Type B pancreatic cell (in vitro differentiated cells): ENCODE results near the gene TCF19. TPM values are rescaled to one million over a fixed set of nuclear protein-coding genes. Genes with fewer than 3 reads are reported as not detected.
"Not testable (repeated sequence)": the region's sequence is repeated elsewhere in the genome, so short reads cannot be mapped to it uniquely, and the experiment has no call there.

Source experiments
- DNase-seq: peaks from one replicate; pipeline ENCODE4 v3.0.0; 2021; ENCODE audit warnings: mixed read lengths; ENCODE audit not compliant: unreplicated experiment; ENCODE audit errors: extremely low spot score
- H3K27ac Mint-ChIP-seq: 2 replicates; pipeline ENCODE4 v1.8.0; 2021; ENCODE audit warnings: mild to moderate bottlenecking, mixed read lengths
- H3K27me3 Mint-ChIP-seq: 2 replicates; pipeline ENCODE4 v1.8.0; 2021; ENCODE audit warnings: mixed read lengths
- H3K36me3 Mint-ChIP-seq: 2 replicates; pipeline ENCODE4 v1.8.0; 2021; ENCODE audit warnings: mixed read lengths
- H3K4me1 Mint-ChIP-seq: one replicate; pipeline ENCODE4 v1.8.0; 2021; ENCODE audit warnings: mixed read lengths; ENCODE audit not compliant: unreplicated experiment
- H3K4me3 Mint-ChIP-seq: 2 replicates; pipeline ENCODE4 v1.8.0; 2021; ENCODE audit warnings: mild to moderate bottlenecking, mixed read lengths
- H3K9me3 Mint-ChIP-seq: 2 replicates; pipeline ENCODE4 v1.8.0; 2021; ENCODE audit warnings: mixed read lengths
- CTCF ChIP-seq: fragments of 200-600 bp; sonication (generic); conservative IDR thresholded peaks from 2 replicates; pipeline ENCODE4 v1.5.0; 2021; ENCODE audit warnings: antibody characterized with exemption, mild to moderate bottlenecking
- total RNA-seq: library from RNA; stranded (reverse); gene quantifications from 2 replicates; pipeline ENCODE4 v1.2.1, GENCODE V29; 2021; ENCODE audit warnings: low replicate concordance

TCF19 gene
- total RNA-seq, 1 donor from 2014 or later, result 18.9 TPM

DNA sequence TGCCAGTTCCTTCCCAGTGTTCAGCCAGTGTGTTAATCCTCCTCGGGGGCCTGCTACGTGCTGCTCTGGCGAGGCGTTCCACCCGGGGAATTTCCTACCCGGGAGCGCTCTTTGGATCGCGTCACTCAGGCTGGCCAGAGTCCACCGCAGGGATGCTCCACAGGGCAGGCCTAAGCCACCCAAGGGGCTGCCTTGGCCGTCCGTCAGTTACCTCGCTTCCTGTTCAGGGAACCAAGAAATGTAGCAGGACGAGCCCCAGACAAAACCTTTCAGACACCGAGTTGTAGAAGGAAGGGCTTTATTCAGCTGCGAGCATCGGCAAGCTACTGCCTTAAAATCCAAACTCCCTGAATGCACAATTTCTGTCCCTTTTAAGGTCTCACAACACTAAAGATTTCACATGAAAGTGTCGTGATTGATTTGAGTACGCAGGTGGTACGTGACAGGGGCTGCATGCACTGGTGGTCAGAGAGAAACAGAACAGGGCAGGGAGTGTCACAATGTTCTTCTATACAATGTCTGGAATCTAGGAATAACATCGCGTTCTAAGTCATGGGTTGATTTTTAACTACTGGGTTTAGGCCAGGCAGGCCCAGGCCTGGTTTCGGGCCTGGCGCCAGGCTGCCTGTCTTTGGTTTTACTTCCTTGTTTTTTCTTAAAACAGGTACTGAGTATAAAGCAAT, 27.8 kb downstream of the TCF19 start:
- no peak for DNase-seq
- Mint-ChIP-seq H3K4me3 (no peak overlapping the region), H3K4me1 (no peaks in the 10 kb centered on the region), H3K27ac (peak overlapping the region; percentile 35), H3K9me3 (no peaks in the 10 kb centered on the region), H3K27me3 (peaks cover 4% of the 10 kb centered on the region), H3K36me3 (no peaks in the 10 kb centered on the region)
- TF ChIP-seq CTCF, result no peak

DNA sequence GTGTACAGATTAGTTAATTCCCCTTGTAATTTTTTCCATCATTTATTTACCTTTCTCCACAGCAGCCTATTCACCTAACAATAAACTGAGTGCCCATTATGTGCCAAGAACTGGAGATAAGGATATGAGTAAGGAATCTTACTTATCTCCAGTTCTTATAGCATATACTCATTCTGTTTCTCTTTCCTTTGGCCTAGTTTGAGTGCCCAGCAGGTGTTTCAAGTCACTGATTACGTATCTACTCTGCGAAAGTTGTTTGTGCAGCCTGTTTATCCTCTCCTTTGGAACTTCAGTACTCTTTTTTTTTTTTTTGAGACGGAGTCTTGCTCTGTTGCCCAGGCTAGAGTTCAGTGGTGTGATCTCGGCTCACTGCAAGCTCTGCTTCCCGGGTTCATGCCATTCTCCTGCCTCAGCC, 29.4 kb downstream of the TCF19 start:
- Mint-ChIP-seq H3K4me1 (no peaks in the 10 kb centered on the region), H3K9me3 (no peaks in the 10 kb centered on the region), H3K36me3 (no peaks in the 10 kb centered on the region), H3K27ac (no peak overlapping the region), H3K4me3 (no peak overlapping the region), H3K27me3 (peaks cover 4% of the 10 kb centered on the region)
- DNase-seq, result no peak
- no peak for TF ChIP-seq CTCF

DNA sequence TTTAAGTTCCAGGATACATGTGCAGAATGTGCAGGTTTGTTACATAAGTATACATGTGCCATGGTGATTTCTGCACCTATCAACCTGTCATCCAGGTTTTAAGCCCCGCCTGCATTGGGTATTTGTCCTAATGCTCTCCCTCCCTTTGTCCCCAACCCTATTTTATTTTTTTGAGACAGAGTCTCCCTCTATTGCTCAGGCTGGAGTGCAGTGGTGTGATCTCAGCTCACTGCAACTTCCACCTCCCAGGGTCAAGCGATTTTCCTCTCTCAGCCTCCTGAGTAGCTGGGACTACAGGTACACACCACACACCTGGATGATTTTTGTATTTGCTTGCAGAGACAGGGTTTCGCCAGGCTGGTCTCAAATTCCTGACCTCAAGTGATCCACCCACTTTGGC, 30.8 kb downstream of the TCF19 start:
- H3K4me1 Mint-ChIP-seq, H3K4me3 Mint-ChIP-seq, H3K27ac Mint-ChIP-seq: not testable (repeated sequence)

GRCh38 chr6:31190488-31190887, 32.1 kb downstream of the TCF19 start:
- H3K9me3 Mint-ChIP-seq, result no peaks in the 10 kb centered on the region
- H3K4me3 Mint-ChIP-seq, result no peak overlapping the region
- no peaks in the 10 kb centered on the region for H3K36me3 Mint-ChIP-seq
- no peak for TF ChIP-seq CTCF
- no peaks in the 10 kb centered on the region for H3K4me1 Mint-ChIP-seq
- H3K27ac Mint-ChIP-seq, result no peak overlapping the region
- no peaks in the 10 kb centered on the region for H3K27me3 Mint-ChIP-seq
- DNase-seq, result no peak

More for the DNA sequence above, 30.8 kb downstream of the TCF19 start:
- H3K27me3 Mint-ChIP-seq, H3K9me3 Mint-ChIP-seq, H3K36me3 Mint-ChIP-seq, DNase-seq: not testable (repeated sequence)

DNA sequence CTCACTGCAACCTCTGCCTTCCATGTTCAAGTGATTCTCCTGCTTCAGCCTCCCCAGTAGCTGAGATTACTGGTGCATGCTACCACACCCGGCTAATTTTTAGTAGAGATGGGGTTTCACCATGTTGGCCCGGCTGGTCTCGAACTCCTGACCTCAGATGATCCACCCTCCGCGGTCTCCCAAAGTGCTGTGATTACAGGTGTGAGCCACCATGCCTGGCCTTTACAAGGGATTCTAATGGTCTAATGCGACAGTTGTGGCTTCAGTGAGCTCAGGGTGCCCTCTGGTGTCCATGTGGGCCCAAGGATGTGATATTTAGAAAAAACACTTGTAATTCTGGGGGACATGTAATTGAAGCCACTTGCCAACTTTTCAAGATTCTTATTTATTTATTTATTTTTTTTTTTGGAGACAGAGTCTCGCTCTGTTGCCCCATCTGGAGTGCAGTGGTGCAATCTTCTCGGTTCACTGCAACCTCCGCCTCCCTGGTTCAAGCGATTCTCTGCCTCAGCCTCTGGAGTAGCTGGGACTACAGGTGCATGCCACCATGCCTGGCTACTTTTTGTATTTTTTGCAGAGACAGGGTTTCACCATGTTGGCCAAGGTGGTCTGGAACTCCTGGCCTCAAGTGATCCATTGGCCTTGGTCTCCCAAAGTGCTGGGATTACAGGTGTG, 34.2 kb downstream of the TCF19 start:
- not testable (repeated sequence) for H3K27ac Mint-ChIP-seq, H3K36me3 Mint-ChIP-seq, H3K27me3 Mint-ChIP-seq, DNase-seq, H3K4me3 Mint-ChIP-seq, H3K4me1 Mint-ChIP-seq, H3K9me3 Mint-ChIP-seq
- TF ChIP-seq CTCF, result peak; percentile 75

DNA sequence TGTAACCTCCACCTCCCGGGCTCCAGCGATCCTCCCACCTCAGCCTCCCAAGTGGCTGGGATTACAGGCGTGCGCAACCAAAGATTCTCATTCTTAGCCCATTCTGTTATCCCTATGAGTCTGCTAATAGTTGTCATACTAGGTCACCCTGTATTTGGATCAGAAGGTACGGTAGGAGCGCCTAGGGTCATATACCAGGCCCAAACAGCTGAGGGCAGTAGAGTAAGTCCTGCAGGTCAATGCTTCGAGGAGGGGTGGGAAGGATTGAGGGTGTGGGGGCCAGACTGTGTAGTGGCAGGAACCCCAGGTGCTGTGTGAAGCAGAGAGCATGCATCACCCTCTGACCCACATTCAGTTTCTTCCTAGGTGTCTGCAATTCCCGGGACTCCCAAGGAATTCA, 34.8 kb downstream of the TCF19 start:
- peaks cover 5% of the 10 kb centered on the region for H3K9me3 Mint-ChIP-seq

More for the DNA sequence above, 34.8 kb downstream of the TCF19 start:
- peaks cover 5% of the 10 kb centered on the region for H3K4me1 Mint-ChIP-seq
- no peak overlapping the region for H3K27ac Mint-ChIP-seq
- no peak overlapping the region for H3K4me3 Mint-ChIP-seq
- H3K27me3 Mint-ChIP-seq, result peaks cover 7% of the 10 kb centered on the region
- peaks cover 3% of the 10 kb centered on the region for H3K36me3 Mint-ChIP-seq
- TF ChIP-seq CTCF, result no peak
- DNase-seq, result no peak
